PC-3 (cell line): ENCODE results near the gene CSNK1E. TPM values are rescaled to one million over a fixed set of nuclear protein-coding genes. Genes with fewer than 3 reads are reported as not detected.

ENCODE experiments used
- ATAC-seq: fragments of 200-7000 bp; cut with Tn5 transposase; 2 replicates; pipeline ENCODE4 v1.9.1; 2020; ENCODE audit warnings: mild to moderate bottlenecking, moderate library complexity
- BruUV-seq: library from RNA; stranded (reverse); fragments of 400-500 nt; replicated peaks from 2 replicates; lab custom pipeline; 2021; lab: Mats Ljungman, UMichigan
- CTCF ChIA-PET: fragments of 300-600 bp; sonication (Branson Sonifier 250); formaldehyde crosslinking; loops from one replicate; lab custom pipeline; 2022; ENCODE audit warnings: antibody characterized with exemption; lab: Charles Lee
- POLR2A ChIA-PET: fragments of 300-600 bp; sonication (Branson Sonifier 250); formaldehyde crosslinking; loops from one replicate; lab custom pipeline; 2022; ENCODE audit warnings: antibody characterized with exemption; ENCODE audit not compliant: unreplicated experiment; lab: Charles Lee
- DNase-seq: peaks from one replicate; pipeline ENCODE4 v3.0.0-alpha.2; 2015
- H2AFZ ChIP-seq: fragments of 300-600 bp; sonication (generic); 2 replicates; pipeline ENCODE4 v1.6.0; 2016; ENCODE audit warnings: antibody characterized with exemption, low read length
- H3F3A ChIP-seq: fragments of 300-600 bp; sonication (generic); one replicate; pipeline ENCODE4 v1.6.0; 2017; ENCODE audit warnings: antibody characterized with exemption, low read length, control low read depth, mild to moderate bottlenecking; ENCODE audit not compliant: unreplicated experiment
- H3K27ac ChIP-seq: fragments of 300-600 bp; sonication (generic); 2 replicates; pipeline ENCODE4 v1.5.1; 2016; ENCODE audit warnings: mild to moderate bottlenecking, low read length
- H3K27me3 ChIP-seq: fragments of 300-600 bp; sonication (generic); 2 replicates; pipeline ENCODE4 v1.6.1; 2016; ENCODE audit warnings: low read length, mixed read lengths
- H3K36me3 ChIP-seq: fragments of 300-600 bp; sonication (generic); 2 replicates; pipeline ENCODE4 v1.6.1; 2016; ENCODE audit warnings: low read depth, mixed run types, low read length, mixed read lengths
- H3K4me1 ChIP-seq: fragments of 300-600 bp; sonication (generic); 2 replicates; pipeline ENCODE4 v1.5.1; 2016; ENCODE audit warnings: low read length; ENCODE audit not compliant: insufficient read depth
- H3K4me2 ChIP-seq: fragments of 300-600 bp; sonication (generic); 2 replicates; pipeline ENCODE4 v1.6.0; 2016; ENCODE audit warnings: low read length
- H3K4me3 ChIP-seq: fragments of 300-600 bp; sonication (generic); 2 replicates; pipeline ENCODE4 v1.5.1; 2016; ENCODE audit warnings: mild to moderate bottlenecking, low read length, mixed read lengths
- H3K79me2 ChIP-seq: fragments of 300-600 bp; sonication (generic); 2 replicates; pipeline ENCODE4 v1.6.1; 2017; ENCODE audit warnings: low read length, mixed read lengths
- H3K9ac ChIP-seq: fragments of 300-600 bp; sonication (generic); 2 replicates; pipeline ENCODE4 v1.6.0; 2016; ENCODE audit warnings: mild to moderate bottlenecking, low read length
- H3K9me2 ChIP-seq: fragments of 300-600 bp; sonication (generic); replicated peaks from 2 replicates; pipeline ENCODE4 v1.6.1; 2016; ENCODE audit warnings: mixed run types, low read length, mixed read lengths
- H3K9me3 ChIP-seq: fragments of 300-600 bp; sonication (generic); 2 replicates; pipeline ENCODE4 v1.6.1; 2016; ENCODE audit warnings: low read length, mixed read lengths
- H4K20me1 ChIP-seq: fragments of 300-600 bp; sonication (generic); 2 replicates; pipeline ENCODE4 v1.6.1; 2016; ENCODE audit warnings: low read length, mixed read lengths
- CTCF ChIP-seq: fragments of 300-600 bp; sonication (generic); conservative IDR thresholded peaks from 2 replicates; pipeline ENCODE4 v1.5.1; 2017; ENCODE audit warnings: antibody characterized with exemption, low read depth, mild to moderate bottlenecking, low read length
- EZH2 ChIP-seq: fragments of 300-600 bp; sonication (generic); IDR thresholded peaks from one replicate; pipeline ENCODE4 v1.6.1; 2017; ENCODE audit warnings: antibody characterized with exemption, mild to moderate bottlenecking, low read length; ENCODE audit not compliant: unreplicated experiment
- EZH2phosphoT487 ChIP-seq: fragments of 300-600 bp; sonication (generic); IDR thresholded peaks from 2 replicates; pipeline ENCODE4 v1.6.1; 2018; ENCODE audit warnings: mild to moderate bottlenecking, antibody characterized with exemption, low read length, borderline replicate concordance
- intact Hi-C: fragments of 100-400 bp; cut with micrococcal nuclease; formaldehyde crosslinking; loops from 2 replicates; pipeline ENCODE4 v1.9.0; 2023
- total RNA-seq: library from RNA; depleted of rRNA; stranded (reverse); fragments of >200 nt; gene quantifications from 2 replicates; pipeline ENCODE4 v1.2.3, GENCODE V29; 2014; rRNA removed

Gene CSNK1E
- total RNA-seq, 1 experiment from 2014 or later = 147 TPM

- TF ChIP-seq EZH2 (no peak), CTCF (no peak), EZH2phosphoT487 (no peak)
- H4K20me1 ChIP-seq = no peaks in the 10 kb centered on the region
- no peak overlapping the region for H2AFZ ChIP-seq
- H3K4me3 ChIP-seq = no peak overlapping the region
- BruUV-seq = no TSS peak
- ATAC-seq (no peak), DNase-seq (no peak)
- H3K4me2 ChIP-seq = no peak overlapping the region
- no peaks in the 10 kb centered on the region for H3K9me3 ChIP-seq
- H3K27me3 ChIP-seq = no peaks in the 10 kb centered on the region
- peaks cover 34% of the 10 kb centered on the region for H3K4me1 ChIP-seq
- H3F3A ChIP-seq = no peaks in the 10 kb centered on the region
- H3K79me2 ChIP-seq = peaks cover 10% of the 10 kb centered on the region
- intact Hi-C loops = no loop called here
- no peaks in the 10 kb centered on the region for H3K36me3 ChIP-seq
- ChIA-PET CTCF (no interaction called here), POLR2A (no interaction called here)
- no peak overlapping the region for H3K27ac ChIP-seq
- no peaks in the 10 kb centered on the region for H3K9me2 ChIP-seq
- H3K9ac ChIP-seq = no peak overlapping the region
These were observed 74.0 kb downstream of the CSNK1E start for GRCh38 chr22:38243007-38243765.

GRCh38 chr22:38240734-38241252 is 76.4 kb downstream of the CSNK1E start:
- Histone ChIP-seq H3K36me3 (no peaks in the 10 kb centered on the region; the same call in 1 of the 2 replicates), H4K20me1 (no peaks in the 10 kb centered on the region), H3K4me1 (peaks cover 57% of the 10 kb centered on the region), H3K9me2 (no peaks in the 10 kb centered on the region), H2AFZ (no peak overlapping the region), H3K27me3 (no peaks in the 10 kb centered on the region), H3K27ac (peak overlapping the region; percentile 99), H3F3A (no peaks in the 10 kb centered on the region), H3K4me3 (no peak overlapping the region), H3K79me2 (peaks cover 27% of the 10 kb centered on the region), H3K9ac (peak overlapping the region; percentile 83), H3K9me3 (no peaks in the 10 kb centered on the region), H3K4me2 (peak overlapping the region; percentile 71)
- peak; percentile 83 for DNase-seq
- intact Hi-C loops = no loop called here
- POLR2A ChIA-PET = interaction anchor here (0.7 kb wide), 1 partner anchor 20 kb away, joined by 3 read pairs; no protein-coding TSS in a partner anchor
- TF ChIP-seq EZH2 (no peak), CTCF (no peak), EZH2phosphoT487 (no peak)
- CTCF ChIA-PET = no interaction called here
- ATAC-seq = peak; percentile 65
- no TSS peak for BruUV-seq

Other genes starting within 250 kb of the CSNK1E start
- gene SLC16A8, start 233.2 kb downstream of the CSNK1E start, total RNA-seq = not detected in 2 replicates
- 0.80 TPM in 1 of 2 replicates, not detected in the other for gene BAIAP2L2, start 206.7 kb downstream of the CSNK1E start, total RNA-seq
- 6.0 and 6.3 TPM in 2 replicates for gene PLA2G6, start 135.6 kb downstream of the CSNK1E start, total RNA-seq
- gene MAFF, start 115.4 kb downstream of the CSNK1E start, total RNA-seq = 72.6 and 112 TPM in 2 replicates
- gene TMEM184B, start 44.4 kb downstream of the CSNK1E start, total RNA-seq = 37.5 and 43.8 TPM in 2 replicates
- gene KCNJ4, start 137.8 kb upstream of the CSNK1E start, total RNA-seq = not detected in 2 replicates
- gene KDELR3, start 150.7 kb upstream of the CSNK1E start, total RNA-seq = 17.7 and 22.6 TPM in 2 replicates
- gene DDX17, start 188.9 kb upstream of the CSNK1E start, total RNA-seq = 333 and 512 TPM in 2 replicates